Left lung (tissue), 10 donors: ENCODE measurements around the gene TRPV2. TPM values are rescaled to one million over a fixed set of nuclear protein-coding genes. Genes with fewer than 3 reads are reported as not detected.

Experiments used
- ATAC-seq: fragments of 200-7000 bp; cut with Tn5 transposase; one replicate; pipeline ENCODE4 v1.9.1; 2020; ENCODE audit warnings: moderate library complexity
- DNase-seq, 4 donors: peaks; one replicate each; pipeline ENCODE4 v3.0.0-alpha.2; 2013 to 2020
- H3K27ac ChIP-seq, 2 donors: fragments of 200-600 bp; sonication (generic) in 1 of 2; one replicate each; pipeline versions ENCODE4 v1.5.0 to v1.8.0; 2020 to 2021
- H3K27me3 ChIP-seq, 2 donors: fragments of 200-600 bp; sonication (generic) in 1 of 2; one replicate each; pipeline versions ENCODE4 v1.5.0 to v1.8.0; 2020 to 2021
- H3K36me3 ChIP-seq, 2 donors: fragments of 200-600 bp; sonication (generic) in 1 of 2; one replicate each; pipeline versions ENCODE4 v1.5.0 to v1.8.0; 2020 to 2021
- H3K4me1 ChIP-seq, 2 donors: fragments of 200-600 bp; one replicate each; pipeline ENCODE4 v1.8.0; 2021
- H3K4me3 ChIP-seq, 2 donors: fragments of 200-600 bp; sonication (generic) in 1 of 2; one replicate each; pipeline versions ENCODE4 v1.5.0 to v1.8.0; 2020 to 2021; ENCODE audit warnings: mild to moderate bottlenecking in 1 of 2
- H3K9me3 ChIP-seq, 2 donors: fragments of 200-600 bp; sonication (generic) in 1 of 2; one replicate each; pipeline versions ENCODE4 v1.5.0 to v1.8.0; 2020 to 2021
- intact Hi-C, 2 donors: fragments of 100-400 bp; cut with DNase I; formaldehyde crosslinking; loops; one replicate each; pipeline versions ENCODE4 v1.11.2 to v1.14.2; 2022
- polyA plus RNA-seq, 6 donors: library from polyadenylated mRNA; unstranded; fragments of 120-200 nt; gene quantifications; one replicate each; pipeline ENCODE4 v1.2.1, GENCODE V29; 2013; ENCODE audit not compliant: insufficient read length in 6 of 6
- total RNA-seq, 2 donors: library from RNA; stranded (reverse); fragmentation: NEBNext Ultra II Directional; extraction: Animal tissue kit (Norgen Biotek cat#: 25700); gene quantifications; one replicate each; pipeline ENCODE4 v1.2.1, GENCODE V29; 2021
- TF ChIP-seq, protein P1 (sequence below), 2 donors: fragments of 200-600 bp; sonication (generic) in 1 of 2; IDR thresholded peaks; one replicate each; pipeline versions ENCODE4 v1.5.0 to v1.8.0; 2021; ENCODE audit warnings: antibody characterized with exemption in 2 of 2
- donor health status: DM: no; HTN: yes; CAD: no.
- donor health status: DM: no; HTN: no; CAD: no.

Gene TRPV2
- total and polyA plus RNA-seq, 8 donors = 9.2 to 97.7 (median 12.2) TPM

GRCh38 chr17:16466407-16466806 is 51.0 kb downstream of the TRPV2 start:
- DNase-seq = no peak
- Histone ChIP-seq H3K4me3 (no peak overlapping the region), H3K4me1 (peaks cover 0 to 2% of the 10 kb centered on the region in 2 donors), H3K27me3 (no peaks in the 10 kb centered on the region), H3K36me3 (peaks cover 0 to 6% of the 10 kb centered on the region in 2 donors), H3K9me3 (no peaks in the 10 kb centered on the region), H3K27ac (no peak overlapping the region)
- no peak for ATAC-seq
- TF ChIP-seq, protein P1, sequence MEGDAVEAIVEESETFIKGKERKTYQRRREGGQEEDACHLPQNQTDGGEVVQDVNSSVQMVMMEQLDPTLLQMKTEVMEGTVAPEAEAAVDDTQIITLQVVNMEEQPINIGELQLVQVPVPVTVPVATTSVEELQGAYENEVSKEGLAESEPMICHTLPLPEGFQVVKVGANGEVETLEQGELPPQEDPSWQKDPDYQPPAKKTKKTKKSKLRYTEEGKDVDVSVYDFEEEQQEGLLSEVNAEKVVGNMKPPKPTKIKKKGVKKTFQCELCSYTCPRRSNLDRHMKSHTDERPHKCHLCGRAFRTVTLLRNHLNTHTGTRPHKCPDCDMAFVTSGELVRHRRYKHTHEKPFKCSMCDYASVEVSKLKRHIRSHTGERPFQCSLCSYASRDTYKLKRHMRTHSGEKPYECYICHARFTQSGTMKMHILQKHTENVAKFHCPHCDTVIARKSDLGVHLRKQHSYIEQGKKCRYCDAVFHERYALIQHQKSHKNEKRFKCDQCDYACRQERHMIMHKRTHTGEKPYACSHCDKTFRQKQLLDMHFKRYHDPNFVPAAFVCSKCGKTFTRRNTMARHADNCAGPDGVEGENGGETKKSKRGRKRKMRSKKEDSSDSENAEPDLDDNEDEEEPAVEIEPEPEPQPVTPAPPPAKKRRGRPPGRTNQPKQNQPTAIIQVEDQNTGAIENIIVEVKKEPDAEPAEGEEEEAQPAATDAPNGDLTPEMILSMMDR (IDR thresholded peaks at IDR 0.05) = no peak
- intact Hi-C loops = no loop called here

DNA sequence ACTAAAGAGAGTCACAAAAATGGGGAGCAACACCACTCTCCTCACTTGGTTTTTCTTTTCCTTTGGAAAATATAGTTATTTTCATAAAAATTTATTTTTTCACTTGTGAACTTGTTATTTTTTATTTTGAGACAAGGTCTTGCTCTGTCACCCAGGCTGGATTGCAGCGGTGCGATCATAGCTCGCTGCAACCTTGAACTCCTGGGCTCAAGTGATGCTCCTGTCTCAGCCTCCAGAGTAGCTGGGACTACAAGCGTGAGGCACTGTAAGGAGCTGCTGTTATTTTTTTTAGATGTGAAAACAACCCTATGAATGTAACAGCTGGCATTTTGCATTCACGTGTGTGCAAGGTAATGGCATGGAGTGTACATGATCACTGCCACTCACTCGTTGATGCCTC is 51.7 kb downstream of the TRPV2 start:
- H3K27ac ChIP-seq = no peak overlapping the region
- H3K9me3 ChIP-seq = no peaks in the 10 kb centered on the region
- intact Hi-C loops = no loop called here
- TF ChIP-seq, protein P1 (IDR thresholded peaks at IDR 0.05) = no peak
- H3K36me3 ChIP-seq = peaks cover 0 to 4% of the 10 kb centered on the region in 2 donors
- peaks cover 0 to 2% of the 10 kb centered on the region in 2 donors for H3K4me1 ChIP-seq
- H3K27me3 ChIP-seq = no peaks in the 10 kb centered on the region
- ATAC-seq (no peak), DNase-seq (no peak)
- H3K4me3 ChIP-seq = no peak overlapping the region

- H3K9me3 ChIP-seq = no peaks in the 10 kb centered on the region
- ATAC-seq (no peak), DNase-seq (no peak)
- intact Hi-C loops = no loop called here
- H3K27me3 ChIP-seq = no peaks in the 10 kb centered on the region
- peaks cover 0 to 4% of the 10 kb centered on the region in 2 donors for H3K36me3 ChIP-seq
- H3K4me3 ChIP-seq = no peak overlapping the region
- no peak overlapping the region for H3K27ac ChIP-seq
- H3K4me1 ChIP-seq = peaks cover 0 to 2% of the 10 kb centered on the region in 2 donors
- TF ChIP-seq, protein P1 (IDR thresholded peaks at IDR 0.05) = no peak
Observed at GRCh38 chr17:16467886-16468285, 52.5 kb downstream of the TRPV2 start.

- intact Hi-C loops = no loop called here
- Histone ChIP-seq H3K27ac (no peak overlapping the region), H3K4me3 (no peak overlapping the region), H3K36me3 (no peaks in the 10 kb centered on the region), H3K4me1 (peaks cover 0 to 2% of the 10 kb centered on the region in 2 donors), H3K9me3 (no peaks in the 10 kb centered on the region), H3K27me3 (no peaks in the 10 kb centered on the region)
- ATAC-seq (no peak), DNase-seq (no peak)
- TF ChIP-seq, protein P1 (IDR thresholded peaks at IDR 0.05) = no peak
Observed at GRCh38 chr17:16468428-16468992, 53.1 kb downstream of the TRPV2 start.

DNA sequence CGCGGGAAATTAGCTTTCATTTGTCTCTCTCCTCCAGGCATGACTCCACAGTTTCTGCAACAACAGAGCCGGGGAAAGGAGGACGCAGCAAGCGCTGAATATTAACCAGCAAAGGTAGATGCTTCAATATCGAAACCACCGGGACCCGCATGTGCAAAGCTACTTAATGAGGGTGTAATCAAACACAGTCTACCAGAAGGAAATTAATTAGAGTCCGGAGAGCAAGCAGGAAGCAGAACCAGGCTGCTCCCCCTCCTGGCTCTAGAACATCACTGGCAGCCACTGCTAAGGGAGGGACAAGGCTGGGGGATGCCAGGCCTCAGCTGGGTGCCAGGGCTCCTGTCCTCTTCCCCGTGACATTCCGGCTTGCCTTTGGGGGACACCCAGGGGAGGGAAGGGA is 54.9 kb downstream of the TRPV2 start:
- intact Hi-C loops = no loop called here
- no peaks in the 10 kb centered on the region for H3K9me3 ChIP-seq
- ATAC-seq (no peak), DNase-seq (no peak)
- H3K4me3 ChIP-seq = no peak overlapping the region
- TF ChIP-seq, protein P1 (IDR thresholded peaks at IDR 0.05) = no peak
- no peaks in the 10 kb centered on the region for H3K4me1 ChIP-seq
- no peaks in the 10 kb centered on the region for H3K27me3 ChIP-seq
- no peak overlapping the region for H3K27ac ChIP-seq
- H3K36me3 ChIP-seq = no peaks in the 10 kb centered on the region
